ENCODE data around the gene EIF4G3.

EIF4G3 gene

GRCh38 chr1:21065851-21066250 lies 110.8 kb downstream of the EIF4G3 start:
- TF ChIP-seq TAF1 (IDR thresholded peaks at IDR 0.05; ENCODE audit: borderline replicate concordance, insufficient read depth, low read length) (no peak), POLR2AphosphoS5 (IDR thresholded peaks at IDR 0.05; ENCODE audit: low read depth, low read length) (no peak), REST (IDR thresholded peaks at IDR 0.05; ENCODE audit: insufficient read depth in 1 of 2, low read depth in 2 of 2, low read length in 2 of 2) (no peak), SIN3A (IDR thresholded peaks at IDR 0.05; ENCODE audit: borderline replicate concordance, insufficient read depth, low read length) (no peak), FOXP2 (optimal IDR thresholded peaks at IDR 0.05; ENCODE audit: borderline replicate concordance, extremely low read depth, extremely low read length, insufficient read depth) (no peak)

GRCh38 chr1:21064057-21064456 lies 112.6 kb downstream of the EIF4G3 start:
- TF ChIP-seq POLR2AphosphoS5 (IDR thresholded peaks at IDR 0.05; ENCODE audit: low read depth, low read length) (no peak), SIN3A (IDR thresholded peaks at IDR 0.05; ENCODE audit: borderline replicate concordance, insufficient read depth, low read length) (no peak), REST (IDR thresholded peaks at IDR 0.05; ENCODE audit: insufficient read depth in 1 of 2, low read depth in 2 of 2, low read length in 2 of 2) (no peak), FOXP2 (optimal IDR thresholded peaks at IDR 0.05; ENCODE audit: borderline replicate concordance, extremely low read depth, extremely low read length, insufficient read depth) (no peak), TAF1 (IDR thresholded peaks at IDR 0.05; ENCODE audit: borderline replicate concordance, insufficient read depth, low read length) (no peak)

GRCh38 chr1:21060523-21060922 lies 116.2 kb downstream of the EIF4G3 start:
- TF ChIP-seq POLR2AphosphoS5 (IDR thresholded peaks at IDR 0.05; ENCODE audit: low read depth, low read length) = no peak
- no peak for TF ChIP-seq FOXP2 (optimal IDR thresholded peaks at IDR 0.05; ENCODE audit: borderline replicate concordance, extremely low read depth, extremely low read length, insufficient read depth)
- no peak for TF ChIP-seq SIN3A (IDR thresholded peaks at IDR 0.05; ENCODE audit: borderline replicate concordance, insufficient read depth, low read length)
- TF ChIP-seq REST (IDR thresholded peaks at IDR 0.05; ENCODE audit: insufficient read depth in 1 of 2, low read depth in 2 of 2, low read length in 2 of 2) = no peak
- TF ChIP-seq TAF1 (IDR thresholded peaks at IDR 0.05; ENCODE audit: borderline replicate concordance, insufficient read depth, low read length) = no peak

GRCh38 chr1:21059021-21059420 lies 117.7 kb downstream of the EIF4G3 start:
- no peak for TF ChIP-seq REST (IDR thresholded peaks at IDR 0.05; ENCODE audit: insufficient read depth in 1 of 2, low read depth in 2 of 2, low read length in 2 of 2)
- TF ChIP-seq TAF1 (IDR thresholded peaks at IDR 0.05; ENCODE audit: borderline replicate concordance, insufficient read depth, low read length) = no peak
- no peak for TF ChIP-seq POLR2AphosphoS5 (IDR thresholded peaks at IDR 0.05; ENCODE audit: low read depth, low read length)
- TF ChIP-seq SIN3A (IDR thresholded peaks at IDR 0.05; ENCODE audit: borderline replicate concordance, insufficient read depth, low read length) = no peak
- TF ChIP-seq FOXP2 (optimal IDR thresholded peaks at IDR 0.05; ENCODE audit: borderline replicate concordance, extremely low read depth, extremely low read length, insufficient read depth) = no peak
